Measurements from ENCODE around the gene SNAP25. TPM values are rescaled to one million over a fixed set of nuclear protein-coding genes. Genes with fewer than 3 reads are reported as not detected.

The SNAP25 gene
- total and polyA plus RNA-seq, 10 donors, result 0.04 to 0.80 (median 0.12) TPM; not detected in 6

- Histone ChIP-seq H3K36me3 (no peaks in the 10 kb centered on the region), H3K4me3 (no peak overlapping the region), H3K9me3 (no peaks in the 10 kb centered on the region), H3K27ac (no peak overlapping the region), H3K27me3 (replicated peaks in 1 of 7) (no peaks in the 10 kb centered on the region), H3K4me1 (peaks cover 0 to 8% (median 0%) of the 10 kb centered on the region in 6 donors)
- intact Hi-C loops (cut with DNase I; ENCODE audit: low total_unique reads), result no loop called here
- TF ChIP-seq POLR2AphosphoS5 (IDR thresholded peaks at IDR 0.05) (no peak), POLR2A (IDR thresholded peaks at IDR 0.05) (no peak), CTCF (IDR thresholded peaks at IDR 0.05 in 8 of 11, conservative IDR thresholded peaks at IDR 0.05 in 3 of 11) (no peak)
- WGBS, 5 donors, result 62 to 89% (median 84%) methylated on average over 3 of the region's 3 CpGs
- DNase-seq, result no peak
Measured at GRCh38 chr20:10349118-10349517, 130.5 kb downstream of the SNAP25 start.

GRCh38 chr20:10350188-10350842, 131.7 kb downstream of the SNAP25 start:
- H3K4me1 ChIP-seq, result peaks cover 0 to 8% (median 0%) of the 10 kb centered on the region in 6 donors
- peak overlapping the region in 4 of 8 donors; percentile 6 to 55 (median 53) for H3K27ac ChIP-seq
- TF ChIP-seq CTCF (IDR thresholded peaks at IDR 0.05 in 8 of 11, conservative IDR thresholded peaks at IDR 0.05 in 3 of 11) (no peak), POLR2AphosphoS5 (IDR thresholded peaks at IDR 0.05) (no peak), POLR2A (IDR thresholded peaks at IDR 0.05) (no peak)
- H3K9me3 ChIP-seq, result no peaks in the 10 kb centered on the region
- no peak for DNase-seq
- no peaks in the 10 kb centered on the region for H3K27me3 ChIP-seq (replicated peaks in 1 of 7)
- no peaks in the 10 kb centered on the region for H3K36me3 ChIP-seq
- 84 to 92% (median 85%) methylated on average over 9 of the region's 9 CpGs for WGBS, 5 donors
- intact Hi-C loops (cut with DNase I; ENCODE audit: low total_unique reads), result no loop called here
- no peak overlapping the region for H3K4me3 ChIP-seq

GRCh38 chr20:10352934-10353824, 134.5 kb downstream of the SNAP25 start:
- H3K27me3 ChIP-seq (replicated peaks in 1 of 7), result no peaks in the 10 kb centered on the region
- H3K4me3 ChIP-seq, result no peak overlapping the region
- 16 to 44% (median 31%) methylated on average over 6 of the region's 6 CpGs for WGBS, 5 donors
- no peaks in the 10 kb centered on the region for H3K9me3 ChIP-seq
- TF ChIP-seq POLR2AphosphoS5 (IDR thresholded peaks at IDR 0.05) (no peak), CTCF (IDR thresholded peaks at IDR 0.05 in 8 of 11, conservative IDR thresholded peaks at IDR 0.05 in 3 of 11) (no peak), POLR2A (IDR thresholded peaks at IDR 0.05) (no peak)
- peaks cover 0 to 8% (median 0%) of the 10 kb centered on the region in 6 donors for H3K4me1 ChIP-seq
- intact Hi-C loops (cut with DNase I; ENCODE audit: low total_unique reads), result no loop called here
- H3K27ac ChIP-seq, result no peak overlapping the region
- no peaks in the 10 kb centered on the region for H3K36me3 ChIP-seq
- no peak for DNase-seq

DNA sequence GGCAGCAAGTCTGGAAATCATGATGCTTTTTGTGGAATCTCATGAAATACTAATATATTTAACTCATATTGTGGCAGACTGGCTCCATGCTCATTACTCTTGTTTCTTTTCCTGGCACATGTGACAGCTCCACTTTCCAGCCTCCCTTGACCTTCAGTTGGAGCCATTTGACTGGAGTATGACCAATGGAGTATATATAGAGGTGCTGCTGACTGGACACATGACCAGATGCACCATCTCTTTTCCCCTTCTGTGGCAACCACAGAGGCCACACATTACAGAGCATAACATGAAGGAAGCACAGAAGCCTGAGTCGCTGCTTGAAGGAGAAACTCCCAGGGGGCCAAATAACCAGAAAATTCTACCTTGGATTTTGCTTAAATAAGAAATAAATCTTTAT, 138.0 kb downstream of the SNAP25 start:
- Histone ChIP-seq H3K4me1 (no peaks in the 10 kb centered on the region), H3K4me3 (no peak overlapping the region), H3K9me3 (no peaks in the 10 kb centered on the region), H3K27me3 (replicated peaks in 1 of 7) (no peaks in the 10 kb centered on the region), H3K27ac (no peak overlapping the region), H3K36me3 (no peaks in the 10 kb centered on the region)
- TF ChIP-seq POLR2A (IDR thresholded peaks at IDR 0.05), result no peak
- no peak for TF ChIP-seq CTCF (IDR thresholded peaks at IDR 0.05 in 8 of 11, conservative IDR thresholded peaks at IDR 0.05 in 3 of 11)
- TF ChIP-seq POLR2AphosphoS5 (IDR thresholded peaks at IDR 0.05), result no peak
- intact Hi-C loops (cut with DNase I; ENCODE audit: low total_unique reads), result no loop called here
- no peak for DNase-seq
- 83 to 91% (median 90%) methylated on average over 1 of the region's 1 CpG for WGBS, 5 donors
